Mononuclear cell (primary cell): ENCODE data around the gene POLR2A. TPM values are rescaled to one million over a fixed set of nuclear protein-coding genes. Genes with fewer than 3 reads are reported as not detected.

ENCODE experiments used
- H3K27me3 ChIP-seq: 2 replicates; pipeline ENCODE4 v1.6.0; 2011; ENCODE audit warnings: low read length, control low read depth; ENCODE audit not compliant: insufficient read depth
- H3K4me1 ChIP-seq: 2 replicates; pipeline ENCODE4 v1.5.1; 2011; ENCODE audit warnings: mild to moderate bottlenecking, low read length, control low read depth; ENCODE audit not compliant: insufficient read depth
- H3K4me3 ChIP-seq: 2 replicates; pipeline ENCODE4 v1.5.1; 2011; ENCODE audit warnings: mild to moderate bottlenecking, low read length, moderate library complexity
- H3K9me3 ChIP-seq: 2 replicates; pipeline ENCODE4 v1.5.1; 2011; ENCODE audit warnings: low read depth, mild to moderate bottlenecking, control low read depth, low read length
- total RNA-seq: library from RNA; depleted of rRNA; stranded (reverse); fragments of >200 nt; gene quantifications from one replicate; pipeline ENCODE4 v1.2.3, GENCODE V29; 2012

POLR2A gene
- total RNA-seq, 1 donor = 174 TPM

DNA sequence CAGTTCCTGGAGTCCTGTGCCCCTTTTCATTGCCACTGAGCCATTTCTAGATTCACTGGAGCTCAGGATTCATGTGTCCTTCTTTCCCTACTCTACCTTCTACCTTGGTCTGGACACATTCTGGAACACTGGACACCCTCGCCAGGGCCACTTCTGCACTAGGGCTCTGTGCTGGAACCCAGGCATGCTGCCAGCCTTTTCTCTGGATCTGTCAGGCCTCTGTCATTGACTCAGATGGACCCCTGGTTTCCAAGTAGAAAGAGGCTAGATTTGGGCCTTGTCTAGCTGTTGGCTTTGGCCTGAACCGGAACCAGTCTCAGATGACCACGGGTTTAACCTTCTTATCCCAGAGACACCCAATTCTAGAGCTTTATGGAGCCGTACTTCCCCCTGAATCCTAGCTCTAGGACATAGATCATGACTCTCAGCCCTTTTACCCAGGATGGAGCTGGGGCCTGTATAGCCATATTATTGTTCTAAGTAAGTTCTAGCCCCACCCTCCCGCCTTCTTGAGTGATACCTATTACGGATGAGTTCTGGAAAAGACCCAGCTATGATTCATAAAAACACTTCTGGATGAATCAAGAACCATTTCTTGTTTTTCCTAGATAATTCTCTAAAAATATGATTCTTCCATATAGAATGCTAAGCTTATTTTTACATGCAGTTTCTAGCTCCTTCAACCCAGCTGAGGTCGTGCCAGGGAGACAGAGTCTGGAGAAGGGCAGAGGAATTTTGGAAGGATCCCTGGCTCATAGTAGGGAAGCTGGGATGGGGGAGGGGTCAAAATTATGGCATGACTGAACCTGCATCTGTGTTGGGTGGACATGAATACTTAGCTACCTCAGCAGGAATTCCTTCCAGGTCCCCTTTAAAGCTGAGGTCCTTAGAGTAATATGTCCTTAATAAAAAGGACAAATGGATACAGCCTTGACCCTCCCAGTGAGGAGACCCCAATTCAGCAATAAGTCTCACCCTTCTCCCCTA lies 40.4 kb upstream of the POLR2A start:
- no peaks in the 10 kb centered on the region for H3K9me3 ChIP-seq
- H3K27me3 ChIP-seq = peaks cover 72% of the 10 kb centered on the region
- peaks cover 45% of the 10 kb centered on the region for H3K4me1 ChIP-seq
- H3K4me3 ChIP-seq = no peak overlapping the region

GRCh38 chr17:7444682-7445618 lies 39.2 kb upstream of the POLR2A start, which contains the start of gene CHRNB1:
CHRNB1 (plus strand) TSS chr17:7445061; CDS start chr17:7445128, 67 bp downstream.
- peaks cover 62% of the 10 kb centered on the region for H3K27me3 ChIP-seq
- no peak within 1 kb of the TSS for H3K4me3 ChIP-seq
- no peaks in the 10 kb centered on the region for H3K9me3 ChIP-seq
- peaks cover 34% of the 10 kb centered on the region for H3K4me1 ChIP-seq

DNA sequence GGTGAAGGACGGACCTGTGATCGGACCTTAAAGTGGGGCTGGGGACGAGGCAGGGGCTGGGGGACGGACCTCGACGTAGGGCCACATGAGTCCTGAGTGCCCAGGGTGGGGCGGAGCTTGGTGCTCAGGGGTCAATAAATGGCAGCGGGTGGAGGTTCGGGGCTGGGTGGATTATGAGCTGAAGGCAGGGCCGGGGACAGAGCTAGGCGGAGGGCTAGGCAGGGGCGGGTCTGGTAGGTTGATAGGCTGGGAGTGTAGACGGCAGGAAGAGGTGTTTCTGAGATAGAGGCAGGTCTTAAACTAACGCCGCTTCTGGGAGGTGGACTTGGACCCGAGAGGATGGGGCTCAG lies 38.6 kb upstream of the POLR2A start:
- Histone ChIP-seq H3K4me1 (peaks cover 27% of the 10 kb centered on the region), H3K4me3 (no peak overlapping the region), H3K27me3 (peaks cover 57% of the 10 kb centered on the region), H3K9me3 (no peaks in the 10 kb centered on the region)

GRCh38 chr17:7448461-7448860 lies 35.7 kb upstream of the POLR2A start:
- H3K27me3 ChIP-seq = peaks cover 39% of the 10 kb centered on the region
- H3K9me3 ChIP-seq = no peaks in the 10 kb centered on the region
- peaks cover 23% of the 10 kb centered on the region for H3K4me1 ChIP-seq
- H3K4me3 ChIP-seq = no peak overlapping the region

DNA sequence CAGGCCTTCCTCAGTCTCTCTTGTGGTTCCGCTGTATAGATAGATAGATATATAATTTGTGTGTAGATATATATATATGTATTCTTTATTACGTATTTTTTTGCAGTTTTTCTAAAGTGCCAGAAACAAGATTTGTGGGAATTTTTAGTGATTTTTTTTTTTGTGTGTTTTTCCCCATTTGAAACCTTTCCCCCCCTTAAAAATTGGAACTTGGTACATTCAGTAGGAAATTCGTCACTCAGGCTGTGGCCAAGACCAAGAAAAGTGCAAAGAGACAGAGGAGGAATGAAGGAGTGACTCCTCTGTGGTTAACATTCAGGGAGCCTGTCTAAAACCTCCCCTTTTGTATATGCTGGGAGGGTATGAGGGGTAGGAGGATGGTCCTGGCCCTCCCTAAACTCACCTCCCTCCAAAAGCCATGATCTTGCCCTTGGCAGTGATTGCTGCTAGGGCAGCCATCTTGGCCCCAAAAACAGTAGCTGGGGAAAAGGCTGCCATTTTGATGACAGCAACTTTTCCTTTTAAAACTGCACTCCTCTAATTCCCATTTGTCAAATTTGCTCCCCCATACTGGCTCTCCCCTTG lies 24.1 kb upstream of the POLR2A start:
- H3K27me3 ChIP-seq = no peaks in the 10 kb centered on the region
- H3K4me1 ChIP-seq = peaks cover 10% of the 10 kb centered on the region
- no peak overlapping the region for H3K4me3 ChIP-seq
- no peaks in the 10 kb centered on the region for H3K9me3 ChIP-seq

GRCh38 chr17:7460850-7461660 lies 23.1 kb upstream of the POLR2A start:
- Histone ChIP-seq H3K9me3 (no peaks in the 10 kb centered on the region), H3K27me3 (no peaks in the 10 kb centered on the region)

DNA sequence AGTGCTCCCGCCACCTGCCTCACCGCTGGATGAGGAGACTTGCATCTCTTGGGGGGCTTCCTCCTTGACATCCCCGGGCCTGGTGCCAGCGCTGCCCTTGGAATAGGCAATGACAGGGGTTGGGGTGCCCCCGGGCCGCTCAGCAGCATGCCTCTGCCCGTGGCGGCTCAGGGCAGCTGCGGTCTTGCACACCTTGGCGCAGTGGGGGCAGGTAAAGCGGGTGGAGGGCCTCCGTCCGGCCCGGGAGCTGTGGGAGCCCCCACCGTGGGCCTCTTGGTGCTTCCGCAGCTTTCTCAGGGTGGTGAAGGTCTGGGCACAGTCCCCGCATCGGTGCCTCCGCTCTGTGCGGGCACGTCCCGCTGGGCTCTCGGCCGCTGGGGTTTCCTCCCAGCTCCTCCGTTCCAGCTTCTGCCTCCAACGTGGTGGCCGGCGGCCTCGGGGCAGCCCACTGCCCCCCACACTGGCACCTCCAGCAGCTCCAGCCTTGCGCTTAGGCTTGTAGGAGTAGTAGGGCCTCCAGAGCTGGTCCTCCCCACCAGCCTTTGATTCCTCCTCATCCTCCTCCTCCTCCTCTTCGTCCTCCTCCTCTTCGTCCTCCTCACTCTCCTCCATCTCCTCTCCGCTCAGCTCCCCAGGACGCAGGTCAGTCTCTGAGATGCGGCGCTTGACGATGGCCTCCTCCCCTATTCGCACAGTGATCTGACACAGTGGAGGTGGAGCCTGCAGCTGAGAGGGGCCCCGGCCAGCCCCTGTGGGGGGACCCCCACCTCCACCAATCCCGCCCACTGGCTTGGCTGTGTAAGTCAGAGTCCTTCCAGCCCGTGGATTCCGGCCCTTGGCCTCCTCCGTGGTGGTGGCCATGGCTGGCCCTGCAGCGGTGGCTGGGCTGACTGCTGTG lies 21.4 kb upstream of the POLR2A start:
- H3K27me3 ChIP-seq = no peaks in the 10 kb centered on the region
- H3K9me3 ChIP-seq = no peaks in the 10 kb centered on the region

More at GRCh38 chr17:7460850-7461660, 23.1 kb upstream of the POLR2A start:
- no peak overlapping the region for H3K4me3 ChIP-seq
- peaks cover 8% of the 10 kb centered on the region for H3K4me1 ChIP-seq

DNA sequence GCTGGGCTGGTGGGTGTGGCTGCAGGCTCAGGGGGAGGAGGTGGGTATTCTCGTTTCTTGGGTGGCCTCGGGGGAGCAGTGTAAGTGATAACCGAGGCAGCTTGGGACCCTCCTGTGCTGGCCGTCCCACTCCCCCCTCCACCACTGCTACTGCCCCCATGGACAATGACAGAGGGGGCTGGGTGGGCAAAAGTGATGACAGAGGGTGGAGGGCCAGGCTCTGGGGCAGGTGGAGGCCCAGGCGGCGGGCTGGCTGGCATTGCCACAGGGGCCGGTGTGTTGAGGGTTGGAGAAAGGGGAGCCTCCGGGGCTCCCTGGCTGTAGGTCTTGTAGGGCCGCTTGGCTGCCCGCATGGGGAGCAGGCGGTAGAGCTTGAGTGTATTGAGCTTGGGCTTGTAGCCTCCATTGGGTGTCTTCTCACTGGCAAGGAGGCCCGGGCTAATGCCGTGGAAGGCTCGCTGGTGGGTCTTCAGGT lies 20.8 kb upstream of the POLR2A start:
- no peaks in the 10 kb centered on the region for H3K9me3 ChIP-seq
- peaks cover 19% of the 10 kb centered on the region for H3K4me1 ChIP-seq
- no peaks in the 10 kb centered on the region for H3K27me3 ChIP-seq
- no peak overlapping the region for H3K4me3 ChIP-seq

More for the DNA sequence above, 21.4 kb upstream of the POLR2A start:
- Histone ChIP-seq H3K4me1 (peaks cover 17% of the 10 kb centered on the region), H3K4me3 (no peak overlapping the region)

DNA sequence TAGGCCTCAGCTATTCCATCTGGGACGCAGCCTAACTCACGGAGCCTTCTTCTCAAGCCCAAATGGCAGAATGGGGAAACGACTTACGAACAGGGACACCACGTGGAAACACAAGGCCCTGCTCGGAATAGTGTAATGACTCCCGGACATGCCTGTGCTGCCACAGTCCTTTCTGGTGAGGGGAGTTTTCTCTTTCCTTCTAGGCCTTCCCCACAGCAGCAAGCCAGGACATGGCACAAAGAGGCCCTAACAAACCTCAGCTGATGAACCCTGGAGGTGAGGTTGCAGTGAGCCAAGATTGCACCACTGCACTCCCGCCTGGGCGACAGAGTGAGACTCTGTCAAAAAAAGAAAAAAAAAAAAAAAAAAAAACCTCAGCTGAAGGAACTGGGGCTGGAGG lies 20.1 kb upstream of the POLR2A start:
- Histone ChIP-seq H3K9me3 (no peaks in the 10 kb centered on the region), H3K27me3 (no peaks in the 10 kb centered on the region), H3K4me3 (no peak overlapping the region), H3K4me1 (peaks cover 19% of the 10 kb centered on the region)

- no peaks in the 10 kb centered on the region for H3K27me3 ChIP-seq
- H3K4me3 ChIP-seq = no peak overlapping the region
- H3K9me3 ChIP-seq = no peaks in the 10 kb centered on the region
- H3K4me1 ChIP-seq = peaks cover 19% of the 10 kb centered on the region
Observed at GRCh38 chr17:7465597-7466275, 18.4 kb upstream of the POLR2A start.

DNA sequence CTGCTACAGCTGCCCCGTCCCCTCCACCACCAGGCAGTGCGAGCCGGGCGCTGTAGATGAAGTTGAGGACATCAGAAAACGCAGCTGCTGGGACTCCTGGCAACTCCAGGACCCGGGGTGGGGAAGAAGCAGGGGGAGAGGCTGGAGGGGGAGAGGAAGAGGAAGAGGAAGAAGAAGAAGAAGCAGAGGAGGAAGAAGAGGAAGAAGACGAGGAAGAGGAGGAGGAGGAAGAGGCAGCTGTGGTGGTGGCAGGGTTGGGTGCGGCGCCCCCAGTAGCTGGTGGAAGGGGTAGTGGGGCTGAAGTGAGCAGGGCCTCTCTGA lies 17.9 kb upstream of the POLR2A start:
- Histone ChIP-seq H3K9me3 (no peaks in the 10 kb centered on the region), H3K4me1 (peaks cover 19% of the 10 kb centered on the region), H3K27me3 (no peaks in the 10 kb centered on the region), H3K4me3 (no peak overlapping the region)

GRCh38 chr17:7466639-7467341 lies 17.4 kb upstream of the POLR2A start:
- H3K4me3 ChIP-seq = no peak overlapping the region
- H3K9me3 ChIP-seq = no peaks in the 10 kb centered on the region
- peaks cover 20% of the 10 kb centered on the region for H3K4me1 ChIP-seq
- no peaks in the 10 kb centered on the region for H3K27me3 ChIP-seq
